ENCODE results near the gene PFDN5. TPM values are rescaled to one million over a fixed set of nuclear protein-coding genes. Genes with fewer than 3 reads are reported as not detected.
A peak's percentile ranks its signal among the peaks of the same experiment; 100 is the strongest.

PFDN5 gene
- total RNA-seq, 1 donor from 2014 or later = 425 TPM

- peak overlapping the region; percentile 97 for H3K4me3 Mint-ChIP-seq
- Histone ChIP-seq H2AFZ (replicated peaks) (peak overlapping the region; percentile 92), H3K9ac (no peak overlapping the region), H3K4me2 (peak overlapping the region; percentile 97), H3K4me1 (peaks cover 8% of the 10 kb centered on the region), H3K36me3 (no peaks in the 10 kb centered on the region), H4K20me1 (ENCODE audit: low read depth) (no peaks in the 10 kb centered on the region), H3K9me3 (ENCODE audit: low read depth) (no peaks in the 10 kb centered on the region), H3K79me2 (ENCODE audit: low read depth) (no peaks in the 10 kb centered on the region), H3F3A (ENCODE audit: low read depth) (peaks cover 23% of the 10 kb centered on the region), H3K4me3 (peak overlapping the region; percentile 71), H3K27ac (no peak overlapping the region), H3K27me3 (peaks cover 6% of the 10 kb centered on the region)
- H3K9me3 Mint-ChIP-seq = no peaks in the 10 kb centered on the region
- TF ChIP-seq EZH2 (IDR thresholded peaks at IDR 0.05) (no peak), EZH2phosphoT487 (IDR thresholded peaks at IDR 0.05) (no peak), CTCF (IDR thresholded peaks at IDR 0.05) (no peak)
- peaks cover 25% of the 10 kb centered on the region for H3K4me1 Mint-ChIP-seq
- H3K27ac Mint-ChIP-seq = no peak overlapping the region
- H3K36me3 Mint-ChIP-seq = no peaks in the 10 kb centered on the region
- H3K27me3 Mint-ChIP-seq (ENCODE audit: insufficient read depth, low read depth) = peaks cover 14% of the 10 kb centered on the region
- no peak for DNase-seq (ENCODE audit: low spot score)
These were observed 50.3 kb downstream of the PFDN5 start for GRCh38 chr12:53345486-53346188.

- H3K4me3 Mint-ChIP-seq = no peak overlapping the region
- Histone ChIP-seq H3K4me2 (no peak overlapping the region), H3K4me1 (peaks cover 8% of the 10 kb centered on the region), H3K9me3 (ENCODE audit: low read depth) (no peaks in the 10 kb centered on the region), H2AFZ (replicated peaks) (peak overlapping the region; percentile 36), H3K36me3 (no peaks in the 10 kb centered on the region), H3K79me2 (ENCODE audit: low read depth) (no peaks in the 10 kb centered on the region), H3K4me3 (no peak overlapping the region), H3K27me3 (peaks cover 6% of the 10 kb centered on the region), H3F3A (ENCODE audit: low read depth) (peaks cover 23% of the 10 kb centered on the region), H3K27ac (no peak overlapping the region), H4K20me1 (ENCODE audit: low read depth) (no peaks in the 10 kb centered on the region), H3K9ac (no peak overlapping the region)
- no peak overlapping the region for H3K27ac Mint-ChIP-seq
- no peaks in the 10 kb centered on the region for H3K9me3 Mint-ChIP-seq
- H3K36me3 Mint-ChIP-seq = no peaks in the 10 kb centered on the region
- TF ChIP-seq EZH2phosphoT487 (IDR thresholded peaks at IDR 0.05) = no peak
- TF ChIP-seq EZH2 (IDR thresholded peaks at IDR 0.05) = no peak
- no peak for TF ChIP-seq CTCF (IDR thresholded peaks at IDR 0.05)
- DNase-seq (ENCODE audit: low spot score) = no peak
- peaks cover 25% of the 10 kb centered on the region for H3K4me1 Mint-ChIP-seq
- peaks cover 10% of the 10 kb centered on the region for H3K27me3 Mint-ChIP-seq (ENCODE audit: insufficient read depth, low read depth)
These were observed 51.1 kb downstream of the PFDN5 start for GRCh38 chr12:53346491-53346890.

- peaks cover 8% of the 10 kb centered on the region for H3K4me1 ChIP-seq
- no peaks in the 10 kb centered on the region for H3K9me3 ChIP-seq (ENCODE audit: low read depth)
- no peaks in the 10 kb centered on the region for H3K9me3 Mint-ChIP-seq
- no peaks in the 10 kb centered on the region for H3K36me3 Mint-ChIP-seq
- no peak for TF ChIP-seq EZH2phosphoT487 (IDR thresholded peaks at IDR 0.05)
- no peak for TF ChIP-seq EZH2 (IDR thresholded peaks at IDR 0.05)
- TF ChIP-seq CTCF (IDR thresholded peaks at IDR 0.05) = no peak
- no peaks in the 10 kb centered on the region for H4K20me1 ChIP-seq (ENCODE audit: low read depth)
- no peak for DNase-seq (ENCODE audit: low spot score)
- H3K27ac ChIP-seq = no peak overlapping the region
- no peak overlapping the region for H2AFZ ChIP-seq (replicated peaks)
- no peak overlapping the region for H3K4me3 ChIP-seq
- H3K9ac ChIP-seq = no peak overlapping the region
- H3K4me1 Mint-ChIP-seq = peaks cover 32% of the 10 kb centered on the region
- H3K4me2 ChIP-seq = no peak overlapping the region
- peaks cover 6% of the 10 kb centered on the region for H3K27me3 ChIP-seq
- no peaks in the 10 kb centered on the region for H3K79me2 ChIP-seq (ENCODE audit: low read depth)
- no peaks in the 10 kb centered on the region for H3K36me3 ChIP-seq
- peaks cover 6% of the 10 kb centered on the region for H3K27me3 Mint-ChIP-seq (ENCODE audit: insufficient read depth, low read depth)
- H3K27ac Mint-ChIP-seq = no peak overlapping the region
- no peak overlapping the region for H3K4me3 Mint-ChIP-seq
- peaks cover 23% of the 10 kb centered on the region for H3F3A ChIP-seq (ENCODE audit: low read depth)
These were observed 52.6 kb downstream of the PFDN5 start for GRCh38 chr12:53347905-53348304.

Other genes starting within 250 kb of the PFDN5 start
- gene TNS2, start 245.5 kb upstream of the PFDN5 start, total RNA-seq (ENCODE audit: low replicate concordance) = 0.24 and 0.28 TPM in 2 replicates
- 5.4 and 6.7 TPM in 2 replicates for gene SPRYD3, start 216.2 kb upstream of the PFDN5 start, total RNA-seq (ENCODE audit: low replicate concordance)
- 2.5 and 2.6 TPM in 2 replicates for gene IGFBP6, start 197.9 kb upstream of the PFDN5 start, total RNA-seq (ENCODE audit: low replicate concordance)
- not detected in 2 replicates for gene SOAT2, start 192.1 kb upstream of the PFDN5 start, total RNA-seq (ENCODE audit: low replicate concordance)
- gene ZNF740, start 114.8 kb upstream of the PFDN5 start, total RNA-seq (ENCODE audit: low replicate concordance) = 38.4 and 40.4 TPM in 2 replicates
- gene CSAD, start 114.6 kb upstream of the PFDN5 start, total RNA-seq (ENCODE audit: low replicate concordance) = 26.9 and 33.0 TPM in 2 replicates
- 0.43 TPM in 1 of 2 replicates, not detected in the other for gene ITGB7, start 88.3 kb upstream of the PFDN5 start, total RNA-seq (ENCODE audit: low replicate concordance)
- 17.0 and 30.9 TPM in 2 replicates for gene RARG, start 63.3 kb upstream of the PFDN5 start, total RNA-seq (ENCODE audit: low replicate concordance)
- gene ESPL1, start 27.2 kb upstream of the PFDN5 start, total RNA-seq (ENCODE audit: low replicate concordance) = 34.3 and 54.0 TPM in 2 replicates
- 48.8 and 55.7 TPM in 2 replicates for gene MYG1, start 4.2 kb downstream of the PFDN5 start, total RNA-seq (ENCODE audit: low replicate concordance)
- 51.0 and 105 TPM in 2 replicates for gene AAAS, start 26.1 kb downstream of the PFDN5 start, total RNA-seq (ENCODE audit: low replicate concordance)
- 0.74 and 0.90 TPM in 2 replicates for gene SP7, start 40.8 kb downstream of the PFDN5 start, total RNA-seq (ENCODE audit: low replicate concordance)
- gene SP1, start 84.6 kb downstream of the PFDN5 start, total RNA-seq (ENCODE audit: low replicate concordance) = 67.8 and 71.0 TPM in 2 replicates
- 0.34 TPM in 1 of 2 replicates, not detected in the other for gene AMHR2, start 128.3 kb downstream of the PFDN5 start, total RNA-seq (ENCODE audit: low replicate concordance)
- gene PRR13, start 146.2 kb downstream of the PFDN5 start, total RNA-seq (ENCODE audit: low replicate concordance) = 52.2 and 67.2 TPM in 2 replicates
- gene PCBP2, start 156.6 kb downstream of the PFDN5 start, total RNA-seq (ENCODE audit: low replicate concordance) = 403 and 435 TPM in 2 replicates
- 17.2 and 24.5 TPM in 2 replicates for gene MAP3K12, start 203.9 kb downstream of the PFDN5 start, total RNA-seq (ENCODE audit: low replicate concordance)
- 32.4 and 72.4 TPM in 2 replicates for gene TARBP2, start 205.7 kb downstream of the PFDN5 start, total RNA-seq (ENCODE audit: low replicate concordance)
- not detected in 2 replicates for gene NPFF, start 211.9 kb downstream of the PFDN5 start, total RNA-seq (ENCODE audit: low replicate concordance)

Measured in neural progenitor cell (in vitro differentiated cells).